A549 (cell line): ENCODE data around the gene TMEM135.

Source experiments
- CTCF ChIP-seq: fragments of >200 bp; sonication (Bioruptor Twin); formaldehyde crosslinking; IDR thresholded peaks from 3 replicates; pipeline ENCODE4 v1.5.1; 2016
- E2F6 ChIP-seq: IDR thresholded peaks from 2 replicates; pipeline ENCODE4 v1.6.1; 2012; ENCODE audit warnings: low read depth, borderline replicate concordance
- EP300 ChIP-seq, 2 experiments: fragments of >200 bp; sonication (Bioruptor Twin); formaldehyde crosslinking; IDR thresholded peaks; 2 replicates in 1 of 2; 3 replicates in 1 of 2; pipeline ENCODE4 v1.6.1; 2016 to 2017
- HDAC2 ChIP-seq: fragments of 200-600 bp; sonication (generic); IDR thresholded peaks from 2 replicates; pipeline ENCODE4 v1.6.1; 2016
- HOXA7 ChIP-seq: fragments of 250-450 bp; sonication (Bioruptor Pico); IDR thresholded peaks from 2 replicates; pipeline ENCODE4 v1.5.0; 2020; ENCODE audit warnings: mild to moderate bottlenecking, moderate library complexity
- NFE2L2 ChIP-seq: fragments of 150-350 bp; conservative IDR thresholded peaks from 2 replicates; pipeline ENCODE4 v1.6.1; 2014; ENCODE audit warnings: low read length
- PHF8 ChIP-seq: fragments of 200-600 bp; sonication (generic); IDR thresholded peaks from 2 replicates; pipeline ENCODE4 v1.6.1; 2016; ENCODE audit warnings: low read depth, mild to moderate bottlenecking, antibody characterized with exemption, moderate library complexity, borderline replicate concordance
- RFX5 ChIP-seq: fragments of 450-650 bp; IDR thresholded peaks from 2 replicates; pipeline ENCODE4 v1.7.1; 2014; ENCODE audit warnings: antibody characterized with exemption, mild to moderate bottlenecking, moderate library complexity
- SMC3 ChIP-seq: fragments of >200 bp; sonication (Bioruptor Twin); formaldehyde crosslinking; IDR thresholded peaks from 3 replicates; pipeline ENCODE4 v1.6.1; 2018; ENCODE audit warnings: inconsistent platforms
- SREBF2 ChIP-seq: fragments of 450-650 bp; IDR thresholded peaks from 2 replicates; pipeline ENCODE4 v1.6.1; 2014; ENCODE audit warnings: mild to moderate bottlenecking, moderate library complexity
- TF ChIP-seq, protein P1 (sequence below): IDR thresholded peaks from 2 replicates; pipeline ENCODE4 v1.6.1; 2012

DNA sequence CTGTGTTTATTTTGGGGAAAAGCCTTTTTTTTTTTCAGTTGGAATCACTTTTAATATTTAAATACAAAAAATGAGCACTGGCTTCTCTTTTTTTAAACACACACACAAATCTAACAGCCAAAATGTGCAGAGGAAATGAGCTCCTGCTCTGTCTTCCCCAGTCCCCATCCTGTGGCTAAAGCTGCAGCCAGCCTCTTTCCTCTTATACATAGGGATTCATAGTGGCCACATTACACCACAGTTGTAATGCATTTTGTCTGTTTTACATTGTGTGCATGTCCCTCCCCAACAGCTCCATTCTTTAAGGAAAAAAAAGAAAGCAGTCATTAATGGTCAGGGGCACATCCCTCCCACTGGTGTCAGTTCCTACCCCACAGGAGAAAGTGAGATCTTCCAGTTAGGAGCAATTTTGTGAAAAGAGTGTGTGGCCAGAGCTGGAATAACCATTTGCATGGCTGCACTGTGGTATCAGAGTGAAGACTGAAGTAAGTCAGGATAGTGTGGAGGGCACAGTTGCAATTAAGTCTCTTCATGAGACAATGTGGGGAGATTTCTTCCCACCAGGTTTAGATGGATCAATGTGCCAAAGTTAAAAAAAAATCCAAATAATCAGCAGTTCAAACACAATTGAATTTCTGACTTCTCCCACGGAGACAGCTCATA is 220.6 kb downstream of the TMEM135 start:
- no peak for TF ChIP-seq CTCF
- TF ChIP-seq EP300 (IDR thresholded peaks at IDR 0.05): no peak
- TF ChIP-seq, protein P1, sequence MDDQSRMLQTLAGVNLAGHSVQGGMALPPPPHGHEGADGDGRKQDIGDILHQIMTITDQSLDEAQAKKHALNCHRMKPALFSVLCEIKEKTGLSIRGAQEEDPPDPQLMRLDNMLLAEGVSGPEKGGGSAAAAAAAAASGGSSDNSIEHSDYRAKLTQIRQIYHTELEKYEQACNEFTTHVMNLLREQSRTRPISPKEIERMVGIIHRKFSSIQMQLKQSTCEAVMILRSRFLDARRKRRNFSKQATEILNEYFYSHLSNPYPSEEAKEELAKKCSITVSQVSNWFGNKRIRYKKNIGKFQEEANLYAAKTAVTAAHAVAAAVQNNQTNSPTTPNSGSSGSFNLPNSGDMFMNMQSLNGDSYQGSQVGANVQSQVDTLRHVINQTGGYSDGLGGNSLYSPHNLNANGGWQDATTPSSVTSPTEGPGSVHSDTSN: no peak
- no peak for TF ChIP-seq SMC3
- TF ChIP-seq HOXA7 (CRISPR knock-in tag): no peak
- no peak for TF ChIP-seq PHF8
- TF ChIP-seq RFX5: no peak
- TF ChIP-seq SREBF2: no peak
- TF ChIP-seq E2F6: no peak
- TF ChIP-seq HDAC2: no peak
- no peak for TF ChIP-seq NFE2L2
